ENCODE measurements around the gene OLFM2. TPM values are rescaled to one million over a fixed set of nuclear protein-coding genes. Genes with fewer than 3 reads are reported as not detected.
"Not testable (repeated sequence)": the region's sequence is repeated elsewhere in the genome, so short reads cannot be mapped to it uniquely, and the experiment has no call there.

OLFM2 gene
- polyA plus RNA-seq, 4 donors: 16.2 to 22.5 (median 21.5) TPM

DNA sequence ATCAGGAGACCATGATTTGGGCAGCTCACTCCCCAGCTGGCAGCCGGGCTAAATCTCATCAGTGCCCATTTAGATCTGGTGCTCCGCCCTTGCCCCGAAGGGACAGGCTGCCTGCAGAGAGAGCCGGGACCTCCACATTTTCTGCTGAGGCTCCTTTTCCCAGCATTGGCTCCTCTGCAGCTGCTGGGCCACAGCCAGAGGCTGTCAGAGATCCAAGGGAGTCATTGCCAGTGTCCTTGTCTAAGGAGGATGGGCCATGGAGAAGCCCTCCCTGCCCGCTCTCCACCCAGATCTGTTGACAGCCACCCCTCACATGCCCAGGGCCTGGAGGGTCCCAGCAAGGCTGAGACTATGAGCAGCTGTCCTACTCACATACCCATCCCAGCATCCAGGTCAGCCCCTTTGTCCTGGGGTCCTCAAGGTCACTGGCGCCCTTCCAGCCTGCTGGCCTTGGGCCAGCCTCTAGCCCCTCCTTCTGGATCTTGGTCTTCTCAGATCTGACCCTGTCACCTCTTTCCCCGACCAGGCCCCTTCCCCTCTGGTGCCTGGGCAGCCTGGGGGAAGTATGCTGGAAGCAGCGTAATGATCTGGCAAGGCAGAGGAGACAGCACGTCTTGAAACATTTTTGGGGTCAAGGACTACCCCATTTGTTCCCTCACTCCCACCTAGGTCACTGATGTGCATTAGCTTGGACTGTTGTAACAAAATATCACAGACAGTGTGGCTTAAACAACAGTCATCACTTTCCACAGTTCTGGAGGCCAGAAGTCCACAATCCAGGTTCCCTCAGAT is 93.3 kb downstream of the OLFM2 start:
- no peak for DNase-seq (ENCODE audit: low read depth in 4 of 4, low spot score in 2 of 4)

DNA sequence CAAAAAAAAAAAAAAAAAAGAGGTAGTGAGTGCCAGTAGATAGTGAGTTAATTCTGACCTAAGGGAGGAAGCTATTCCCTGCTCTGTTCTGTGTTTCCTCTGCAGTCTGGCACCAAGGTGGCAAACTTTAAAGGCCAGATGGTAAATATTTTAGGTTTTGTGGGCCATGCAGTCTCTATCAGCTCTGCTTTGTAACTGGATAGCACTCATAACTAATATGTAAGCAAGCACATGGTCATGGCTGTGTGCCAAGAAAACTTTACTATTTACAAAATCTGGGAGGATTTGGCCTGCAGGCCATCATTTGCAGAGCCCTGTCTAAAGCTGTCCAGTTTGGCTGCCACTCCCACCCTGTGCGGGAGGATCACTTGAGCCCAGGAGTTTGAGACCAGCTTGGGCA is 96.9 kb downstream of the OLFM2 start:
- no peak for DNase-seq (ENCODE audit: low read depth in 4 of 4, low spot score in 2 of 4)

DNA sequence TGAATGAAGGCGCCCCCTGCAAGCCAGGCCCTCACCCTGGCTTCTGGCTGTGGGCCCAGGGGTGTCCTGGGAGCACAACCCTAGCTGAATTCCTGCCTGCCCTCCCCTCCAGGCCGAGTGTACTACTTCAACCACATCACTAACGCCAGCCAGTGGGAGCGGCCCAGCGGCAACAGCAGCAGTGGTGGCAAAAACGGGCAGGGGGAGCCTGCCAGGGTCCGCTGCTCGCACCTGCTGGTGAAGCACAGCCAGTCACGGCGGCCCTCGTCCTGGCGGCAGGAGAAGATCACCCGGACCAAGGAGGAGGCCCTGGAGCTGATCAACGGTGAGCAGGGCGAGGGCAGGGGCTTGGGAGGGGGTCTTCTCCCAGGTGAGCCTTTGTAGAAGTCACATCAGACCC is 98.0 kb downstream of the OLFM2 start:
- DNase-seq (ENCODE audit: low read depth in 4 of 4, low spot score in 2 of 4): no peak

DNA sequence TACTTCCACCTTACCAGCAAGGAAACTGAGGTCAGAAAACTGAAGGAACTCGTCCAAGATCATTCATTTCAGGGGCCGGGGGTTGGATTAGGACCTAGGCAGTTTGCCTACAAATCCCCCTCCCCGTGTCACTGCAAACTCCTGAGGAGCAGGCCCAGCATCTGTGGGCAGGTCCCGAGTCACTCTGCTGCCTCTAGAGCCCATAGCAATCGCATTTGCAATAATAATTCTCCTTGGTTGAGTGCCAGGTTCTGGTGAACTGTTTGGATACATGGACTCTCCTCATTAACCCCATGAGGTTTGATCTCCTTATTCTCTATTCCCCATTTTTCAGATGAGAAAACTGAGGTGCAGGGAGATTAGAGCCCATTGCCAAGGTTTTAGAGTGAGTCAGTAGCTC is 100.3 kb downstream of the OLFM2 start:
- DNase-seq (ENCODE audit: low read depth in 4 of 4, low spot score in 2 of 4): no peak

DNA sequence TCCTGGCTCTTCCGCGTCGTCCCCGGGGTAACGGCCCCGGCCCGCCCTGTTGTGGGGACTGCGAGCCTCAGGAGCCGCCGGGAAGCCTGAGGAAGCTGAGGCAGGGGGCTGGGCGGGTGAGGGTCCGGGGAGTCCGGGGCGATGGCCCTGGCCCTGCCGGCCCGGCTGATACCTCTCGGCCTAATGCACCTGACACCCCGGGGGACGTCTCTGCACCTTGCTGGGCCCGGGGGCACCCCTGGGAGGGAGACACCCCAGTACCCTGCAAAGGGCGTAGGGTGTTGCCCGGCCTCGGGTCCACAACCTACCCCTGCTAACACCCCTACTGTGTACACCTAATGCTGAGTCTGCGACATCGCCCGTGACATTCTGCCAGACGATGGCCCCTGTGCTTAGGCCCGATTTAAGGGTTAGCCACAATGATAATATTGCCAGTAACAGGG is 100.8 kb downstream of the OLFM2 start:
- no peak for DNase-seq (ENCODE audit: low read depth in 4 of 4, low spot score in 2 of 4)

DNA sequence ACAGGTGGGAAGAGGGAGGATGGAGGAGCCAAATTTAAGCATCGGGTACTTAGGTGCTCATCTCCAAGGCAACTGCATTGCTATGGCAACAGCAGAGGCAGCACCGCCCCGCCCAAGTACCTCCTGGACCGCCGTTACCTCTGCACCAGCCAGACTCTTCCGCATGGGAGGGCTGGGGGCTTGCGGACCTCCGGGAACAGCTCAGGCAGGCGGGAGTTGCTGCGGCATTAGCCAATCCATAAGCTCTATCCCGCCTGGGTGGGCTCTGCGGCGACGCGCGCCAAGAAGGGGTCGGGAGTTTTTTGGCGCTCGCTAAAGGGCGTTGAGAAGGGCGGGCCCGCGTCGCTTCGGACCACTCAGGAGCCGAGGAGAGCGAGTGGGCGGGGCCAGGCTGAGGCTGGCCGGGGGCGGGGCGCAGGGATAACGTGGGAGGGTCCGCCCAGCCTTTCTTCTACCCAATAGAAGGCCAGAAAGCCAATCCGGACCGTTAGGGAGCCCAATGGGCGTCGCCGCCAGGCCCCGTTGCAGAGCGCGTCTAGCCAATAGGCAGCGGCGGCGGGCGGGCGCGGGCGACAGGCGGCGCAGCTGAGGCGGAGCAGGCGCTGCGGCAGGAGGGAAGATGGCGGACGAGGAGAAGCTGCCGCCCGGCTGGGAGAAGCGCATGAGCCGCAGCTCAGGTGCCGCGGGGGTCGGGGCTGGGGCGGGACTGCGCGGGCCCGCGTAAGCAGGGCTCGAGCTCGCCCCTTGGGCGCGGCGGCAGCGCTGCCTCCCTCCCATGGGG is 101.4 kb downstream of the OLFM2 start, which contains the start of gene PIN1:
PIN1 (plus strand) TSS at position 593 of the 781 bp plus-strand sequence; CDS start at position 620, 27 bp downstream.
- DNase-seq (ENCODE audit: low read depth in 4 of 4, low spot score in 2 of 4): peak; percentile 89 to 97 (median 96)

DNA sequence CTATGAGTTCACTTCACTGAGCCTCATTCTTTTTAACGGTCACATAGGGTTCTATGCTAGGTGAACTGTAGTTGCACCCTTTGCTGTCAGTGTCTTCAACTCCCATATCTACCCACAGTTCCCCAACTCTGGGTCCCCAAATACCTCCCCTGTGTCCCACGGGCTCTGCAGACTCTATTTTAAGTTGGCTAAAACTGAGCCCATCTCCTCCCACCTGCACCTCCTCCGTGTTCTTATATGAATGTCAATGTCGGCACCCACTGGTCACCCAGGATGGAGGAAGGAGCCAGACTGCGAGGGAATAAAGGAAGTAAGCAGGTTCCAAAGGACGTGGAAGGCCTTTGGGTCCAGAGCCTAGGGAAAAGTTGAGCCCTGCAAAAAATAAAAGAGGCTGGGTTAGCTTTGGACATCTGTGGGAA is 102.0 kb downstream of the OLFM2 start:
- DNase-seq (ENCODE audit: low read depth in 4 of 4, low spot score in 2 of 4): no peak

DNA sequence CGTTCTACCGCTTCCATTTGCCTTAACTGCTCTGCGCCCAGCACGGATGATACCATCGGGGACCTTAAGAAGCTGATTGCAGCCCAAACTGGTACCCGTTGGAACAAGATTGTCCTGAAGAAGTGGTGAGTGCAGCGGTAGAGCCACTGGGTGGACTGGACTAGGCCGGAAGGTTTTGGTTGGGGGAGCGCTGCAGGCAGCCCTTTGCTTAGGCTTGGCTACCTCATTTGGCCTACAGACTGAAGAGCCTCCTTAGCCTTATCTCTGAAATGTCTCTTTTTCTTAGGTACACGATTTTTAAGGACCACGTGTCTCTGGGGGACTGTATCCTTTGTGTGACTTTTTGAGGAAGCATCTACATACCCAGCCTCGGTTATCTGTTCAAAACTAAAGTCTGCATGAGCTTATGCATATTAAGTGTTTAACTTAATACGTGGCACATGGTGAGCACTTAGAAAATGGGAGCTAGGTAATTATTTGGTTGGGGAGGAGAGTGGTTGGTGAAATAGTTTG is 107.7 kb downstream of the OLFM2 start:
- no peak for DNase-seq (ENCODE audit: low read depth in 4 of 4, low spot score in 2 of 4)

DNA sequence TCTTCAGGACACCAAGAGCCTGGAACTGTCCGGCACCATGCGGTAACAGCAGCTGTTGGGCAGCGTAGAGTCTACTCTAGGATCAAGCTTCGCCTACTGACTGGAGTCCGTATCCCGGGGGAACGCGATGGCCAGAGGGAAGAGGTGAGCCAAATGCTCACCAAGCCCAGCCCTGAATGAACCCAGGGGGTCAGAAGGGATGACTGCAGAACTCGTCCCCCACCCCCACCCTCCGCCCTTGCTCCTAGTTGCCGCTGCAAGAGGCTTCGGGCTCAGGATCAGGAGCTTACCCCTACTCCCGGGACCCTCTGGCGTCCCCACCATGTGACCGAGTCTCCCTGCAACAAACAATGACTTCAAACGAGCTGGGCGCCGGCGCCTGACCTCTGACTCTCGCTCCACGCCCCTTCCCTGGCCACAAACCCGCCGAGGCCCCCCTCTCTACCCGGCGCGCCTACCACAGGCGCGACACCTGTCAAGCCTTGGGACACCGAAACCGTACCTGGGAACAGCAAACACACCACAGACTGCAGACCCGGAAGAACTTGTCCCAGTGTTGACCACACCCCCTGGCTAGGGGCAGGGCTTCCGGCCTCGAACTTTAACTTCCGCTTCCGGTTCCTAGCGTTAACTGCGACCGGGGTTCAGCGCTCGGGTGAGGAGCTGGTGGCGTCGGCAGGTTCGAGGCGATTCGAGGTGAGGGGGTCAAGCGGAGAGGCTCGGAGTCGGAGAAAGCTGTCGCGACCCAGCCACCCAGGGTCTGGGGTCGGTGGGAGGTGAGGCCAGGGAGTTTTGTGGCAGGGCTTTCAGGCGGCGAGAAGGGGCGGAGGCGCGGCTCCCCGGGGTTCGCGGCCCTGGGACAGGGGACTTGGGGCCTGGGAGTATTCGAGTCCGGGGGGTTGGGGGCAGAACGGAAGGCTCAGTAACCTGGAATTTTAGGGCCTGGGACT is 108.8 kb downstream of the OLFM2 start, which contains the start of gene UBL5:
UBL5 (plus strand) TSS at position 630 of the 950 bp plus-strand sequence. CDS start 420 bp downstream, outside the sequence.
- DNase-seq (ENCODE audit: low read depth in 4 of 4, low spot score in 2 of 4): peak; percentile 69 to 87 (median 77)

DNA sequence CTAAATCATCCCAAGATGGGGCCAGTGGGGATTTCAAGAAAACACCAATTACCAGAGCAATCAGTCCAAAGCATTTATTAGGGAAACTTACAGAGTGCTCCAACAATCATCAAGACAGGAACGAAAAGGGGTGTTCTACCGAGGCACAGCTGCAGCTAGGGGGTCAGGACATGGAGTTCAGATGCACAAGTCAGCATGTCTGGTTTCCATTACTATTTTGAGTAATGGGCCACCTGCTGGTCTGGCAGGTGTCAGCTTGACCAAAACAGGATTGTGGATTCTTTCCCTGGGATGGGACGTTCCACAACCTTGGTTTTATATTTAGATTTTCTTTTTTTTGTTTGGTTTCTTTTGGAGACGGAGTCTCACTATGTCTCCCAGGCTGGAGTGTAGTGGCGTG is 112.5 kb downstream of the OLFM2 start:
- no peak for DNase-seq (ENCODE audit: low read depth in 4 of 4, low spot score in 2 of 4)

DNA sequence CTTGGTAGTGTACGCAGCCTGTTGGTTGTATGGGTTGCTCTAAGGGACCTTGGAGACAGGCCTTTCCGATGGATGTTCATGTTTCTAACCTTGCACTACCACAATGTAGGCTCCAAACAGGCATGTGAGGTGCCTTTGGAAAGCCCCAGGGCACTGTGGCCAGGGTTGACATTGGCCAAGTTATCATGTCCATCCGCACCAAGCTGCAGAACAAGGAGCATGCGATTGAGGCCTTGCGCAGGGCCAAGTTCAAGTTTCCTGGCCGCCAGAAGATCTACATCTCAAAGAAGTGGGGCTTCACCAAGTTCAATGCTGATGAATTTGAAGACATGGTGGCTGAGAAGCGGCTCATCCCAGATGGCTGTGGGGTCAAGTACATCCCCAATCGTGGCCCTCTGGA is 116.3 kb downstream of the OLFM2 start:
- DNase-seq (ENCODE audit: low read depth in 4 of 4, low spot score in 2 of 4): not testable (repeated sequence)

DNA sequence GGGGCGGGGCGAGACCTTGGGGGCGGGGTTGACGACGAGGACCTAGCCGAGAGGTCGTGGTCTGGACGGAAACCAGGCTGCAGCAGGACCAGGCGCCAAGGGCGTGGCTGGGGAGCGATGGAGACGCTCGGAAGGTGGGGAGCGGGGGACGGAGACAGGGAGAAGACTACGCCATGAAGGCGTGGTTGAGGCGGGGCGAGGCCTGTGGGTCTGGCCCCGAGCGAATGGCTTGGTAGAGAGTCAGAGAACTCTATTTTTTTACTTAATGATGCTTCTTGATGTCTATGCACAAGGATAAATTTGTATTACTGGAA is 116.8 kb downstream of the OLFM2 start:
- DNase-seq (ENCODE audit: low read depth in 4 of 4, low spot score in 2 of 4): no peak

DNA sequence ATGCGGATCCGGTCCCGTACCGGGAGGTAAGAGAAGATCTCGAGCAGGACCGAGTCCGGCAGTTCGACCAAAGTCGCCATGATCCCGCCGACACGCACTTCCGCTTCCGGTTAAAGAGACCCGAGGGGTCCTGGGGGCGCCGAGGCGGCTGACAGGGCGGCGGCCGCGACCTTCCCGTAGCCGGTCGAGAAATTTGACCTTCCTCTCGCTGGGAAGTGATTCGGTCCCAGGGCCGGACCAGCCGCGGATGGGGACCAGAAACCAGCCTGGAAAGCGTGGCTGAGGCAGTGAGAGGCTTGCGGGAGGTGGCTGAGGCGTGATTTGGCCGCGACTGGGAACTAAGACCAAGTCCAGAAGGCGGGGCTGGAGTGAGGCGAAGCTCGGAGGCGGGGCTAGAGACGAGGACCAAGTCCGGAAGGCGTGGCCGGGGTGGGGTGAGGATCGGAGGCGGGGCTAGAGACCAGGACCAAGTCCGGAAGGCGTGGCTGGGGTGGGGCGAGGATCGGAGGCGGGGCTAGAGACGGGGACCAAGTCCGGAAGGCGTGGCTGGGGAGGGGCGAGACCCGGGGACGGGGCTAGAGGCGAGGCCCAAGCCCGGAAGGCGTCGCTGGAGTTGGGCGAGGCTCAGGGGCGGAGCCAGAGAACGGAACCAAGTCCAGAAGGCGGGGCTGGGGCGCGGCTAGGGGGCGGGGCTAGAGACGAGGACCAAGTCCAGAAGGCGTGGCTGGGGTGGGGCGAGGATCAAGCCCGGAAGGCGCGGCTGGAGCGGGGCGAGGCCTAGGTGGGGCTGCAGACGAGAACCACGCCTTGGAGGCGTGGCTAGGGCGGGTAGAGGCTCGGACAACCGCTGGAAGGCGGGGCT is 117.3 kb downstream of the OLFM2 start, which contains the start of gene FBXL12:
FBXL12 (minus strand) TSS at position 346 of the 862 bp plus-strand sequence; CDS start at position 80, 266 bp downstream.
- DNase-seq (ENCODE audit: low read depth in 4 of 4, low spot score in 2 of 4): peak; percentile 96 to 100 (median 100)

DNA sequence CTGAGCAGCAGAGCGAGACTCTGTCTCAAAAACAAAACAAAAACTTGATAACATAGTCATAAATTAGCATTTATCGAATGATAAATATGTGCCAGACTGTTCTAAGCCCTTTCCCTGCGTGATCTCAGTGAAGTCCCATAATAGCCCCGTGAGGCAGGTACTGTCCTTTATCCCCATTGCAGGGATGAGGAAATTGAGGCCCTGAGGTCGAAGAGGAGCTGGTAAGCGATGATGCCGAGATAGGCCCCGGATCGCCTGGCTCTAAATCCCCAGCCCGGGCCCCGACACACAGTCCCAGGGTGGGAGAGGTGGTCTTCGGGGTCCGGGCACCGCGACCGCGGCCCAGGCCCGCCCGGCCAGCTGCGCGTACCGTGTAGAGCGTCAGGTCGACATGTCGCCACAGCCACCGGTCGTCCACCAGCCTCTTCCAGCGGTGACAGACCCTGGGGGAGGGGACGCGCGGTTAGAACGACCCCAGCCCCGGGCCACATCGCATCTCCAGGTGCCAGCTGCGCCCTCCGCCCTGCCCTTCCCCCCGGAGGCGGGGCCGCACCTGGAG is 118.1 kb downstream of the OLFM2 start:
- DNase-seq (ENCODE audit: low read depth in 4 of 4, low spot score in 2 of 4): no peak

DNA sequence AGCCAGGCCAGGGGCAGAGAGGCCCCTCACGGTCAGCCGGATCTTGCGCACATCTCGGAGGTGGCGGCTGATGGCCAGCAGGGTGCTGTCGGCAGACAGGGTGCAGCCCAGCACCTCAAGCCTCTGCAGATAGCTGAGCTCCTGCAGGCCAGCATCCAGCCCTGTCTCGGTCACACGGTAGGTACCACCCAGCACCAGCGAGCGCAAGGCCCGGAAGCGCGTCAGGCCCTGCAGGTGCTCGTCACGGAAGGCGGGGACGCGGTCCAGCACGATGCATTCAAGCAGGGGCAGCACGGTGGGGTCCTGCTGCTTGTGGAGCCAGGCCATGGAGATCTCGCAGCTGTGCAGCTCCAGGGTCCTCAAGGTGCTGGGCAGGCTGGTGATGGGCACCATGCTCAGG is 125.2 kb downstream of the OLFM2 start:
- no peak for DNase-seq (ENCODE audit: low read depth in 4 of 4, low spot score in 2 of 4)

DNA sequence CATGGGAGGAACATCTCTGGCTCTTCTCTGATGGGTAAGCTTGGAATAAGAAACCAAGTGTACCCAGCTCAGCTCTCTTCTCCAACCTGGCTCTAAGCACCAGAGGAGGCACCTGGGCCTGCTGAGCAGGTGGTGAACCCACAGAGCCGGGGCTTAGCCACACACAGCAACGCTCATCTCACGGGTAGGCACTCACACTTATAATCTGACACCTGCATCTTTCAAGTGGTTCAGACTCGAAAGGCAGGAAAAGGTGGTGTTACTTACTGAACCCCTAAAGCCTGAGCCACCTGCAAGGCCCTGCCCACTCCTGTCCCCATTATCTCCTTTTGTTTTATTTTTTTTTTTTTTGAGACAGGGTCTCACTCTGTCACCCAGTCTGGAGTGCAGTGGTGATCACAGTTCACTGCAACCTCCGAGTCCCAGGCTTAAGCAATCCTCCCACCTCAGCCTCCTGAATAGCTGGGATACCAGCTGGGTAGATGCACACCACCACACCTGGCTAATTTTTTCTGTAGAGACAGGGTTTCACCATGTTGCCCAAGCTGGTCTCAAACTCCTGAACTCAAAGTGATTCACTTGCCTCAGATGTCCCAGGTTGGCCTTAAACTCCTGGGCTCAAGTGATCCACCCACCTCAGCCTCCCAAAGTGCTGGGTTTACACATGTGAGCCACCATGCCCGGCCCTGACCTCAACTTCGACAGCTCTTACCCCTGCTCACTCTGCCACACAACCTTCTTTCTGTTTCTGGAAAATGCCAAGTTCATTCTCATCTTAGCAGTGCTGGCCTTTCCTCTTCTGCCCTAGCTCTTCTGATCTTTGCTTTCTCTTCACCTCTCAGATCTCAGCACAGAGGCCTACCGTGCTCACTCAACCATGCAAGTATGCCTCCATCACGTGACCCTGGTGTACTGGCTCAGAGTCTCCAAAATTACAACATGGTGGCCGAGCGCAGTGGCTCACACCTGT is 127.2 kb downstream of the OLFM2 start:
- DNase-seq (ENCODE audit: low read depth in 4 of 4, low spot score in 2 of 4): no peak

DNA sequence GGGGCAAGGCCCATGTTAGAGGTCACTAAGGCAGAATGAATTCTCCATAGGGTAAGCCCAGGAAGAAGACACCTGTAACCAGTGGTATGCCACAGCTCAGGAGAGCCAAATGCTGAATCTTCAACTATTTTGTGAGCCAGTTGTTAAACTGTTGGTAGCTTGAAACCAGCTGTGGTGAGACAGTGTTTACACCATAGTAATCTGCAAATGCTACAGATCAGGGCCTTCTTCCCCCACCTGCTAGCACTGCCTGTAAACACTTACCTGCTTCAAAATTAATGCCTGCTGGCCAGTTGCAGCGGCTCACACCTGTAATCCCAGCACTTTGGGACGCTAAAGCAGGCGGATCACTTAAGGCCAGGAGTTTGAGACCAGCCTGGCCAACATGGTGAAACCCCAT is 129.5 kb downstream of the OLFM2 start:
- DNase-seq (ENCODE audit: low read depth in 4 of 4, low spot score in 2 of 4): no peak

Measured in left renal cortex interstitium (tissue), 4 donors.